Neural cell (in vitro differentiated cells): Measurements from ENCODE around the gene REXO1. TPM values are rescaled to one million over a fixed set of nuclear protein-coding genes. Genes with fewer than 3 reads are reported as not detected.

Experiments
- H2AFZ ChIP-seq: fragments of 200-600, 300-800 bp; sonication (generic), shearing (Covaris generic); 2 replicates; pipeline ENCODE4 v1.6.0; 2014; ENCODE audit warnings: low read depth, mild to moderate bottlenecking, antibody characterized with exemption, low read length, moderate library complexity
- H3F3A ChIP-seq: fragments of 200-600 bp; shearing (Covaris generic); 2 replicates; pipeline ENCODE4 v1.6.1; 2016; ENCODE audit warnings: mild to moderate bottlenecking, moderate library complexity, mixed read lengths, antibody characterized with exemption, low read length; ENCODE audit not compliant: insufficient read depth, poor library complexity, severe bottlenecking
- H3K27ac ChIP-seq: fragments of 200-600, 300-800 bp; sonication (generic), shearing (Covaris generic); 2 replicates; pipeline ENCODE4 v1.5.1; 2014; ENCODE audit warnings: mild to moderate bottlenecking, low read length, moderate library complexity
- H3K27me3 ChIP-seq: fragments of 300-800, 200-600 bp; sonication (generic), shearing (Covaris generic); 2 replicates; pipeline ENCODE4 v1.6.0; 2014; ENCODE audit warnings: mild to moderate bottlenecking, low read depth, low read length, moderate library complexity; ENCODE audit not compliant: insufficient read depth
- H3K36me3 ChIP-seq: fragments of 300-800, 200-600 bp; sonication (generic), shearing (Covaris generic); 2 replicates; pipeline ENCODE4 v1.5.1; 2014; ENCODE audit warnings: mild to moderate bottlenecking, antibody characterized with exemption, low read length, moderate library complexity; ENCODE audit not compliant: insufficient read depth
- H3K4me2 ChIP-seq: fragments of 300-800, 200-600 bp; sonication (generic), shearing (Covaris generic); 2 replicates; pipeline ENCODE4 v1.6.0; 2014; ENCODE audit warnings: mild to moderate bottlenecking, low read length
- H3K4me3 ChIP-seq: fragments of 300-800, 200-600 bp; sonication (generic), shearing (Covaris generic); 2 replicates; pipeline ENCODE4 v1.5.1; 2014; ENCODE audit warnings: mild to moderate bottlenecking, low read length, moderate library complexity
- H3K79me2 ChIP-seq: fragments of 200-600 bp; shearing (Covaris generic); replicated peaks from 2 replicates; pipeline ENCODE4 v1.6.0; 2014; ENCODE audit warnings: mild to moderate bottlenecking, low read length, moderate library complexity; ENCODE audit not compliant: insufficient read depth
- H3K9ac ChIP-seq: fragments of 300-800, 200-600 bp; sonication (generic), shearing (Covaris generic); 2 replicates; pipeline ENCODE4 v1.6.1; 2016; ENCODE audit warnings: mild to moderate bottlenecking, low read length, mixed read lengths
- H3K9me2 ChIP-seq: fragments of 200-600 bp; shearing (Covaris generic); 2 replicates; pipeline ENCODE4 v1.6.1; 2016; ENCODE audit warnings: mild to moderate bottlenecking, low read length, mixed read lengths; ENCODE audit not compliant: insufficient read depth
- H3K9me3 ChIP-seq: fragments of 200-600, 300-800 bp; sonication (generic), shearing (Covaris generic); 2 replicates; pipeline ENCODE4 v1.6.1; 2016; ENCODE audit warnings: mild to moderate bottlenecking, mixed run types, low read length, moderate library complexity, mixed read lengths
- H4K20me1 ChIP-seq: fragments of 200-600 bp; shearing (Covaris generic); 2 replicates; pipeline ENCODE4 v1.6.1; 2016; ENCODE audit warnings: mild to moderate bottlenecking, mixed run types; ENCODE audit not compliant: insufficient read depth
- CTCF ChIP-seq: fragments of 450-650 bp; IDR thresholded peaks from 2 replicates; pipeline ENCODE4 v1.5.1; 2014; ENCODE audit warnings: antibody characterized with exemption, mild to moderate bottlenecking, moderate library complexity; ENCODE audit not compliant: poor library complexity, severe bottlenecking
- EP300 ChIP-seq: fragments of 450-650 bp; conservative IDR thresholded peaks from 2 replicates; pipeline ENCODE4 v1.6.1; 2014; ENCODE audit warnings: antibody characterized with exemption, mild to moderate bottlenecking, moderate library complexity; ENCODE audit not compliant: poor library complexity, severe bottlenecking
- EZH2 ChIP-seq: fragments of 200-600, 300-800 bp; shearing (Covaris generic), sonication (generic); IDR thresholded peaks from 2 replicates; pipeline ENCODE4 v1.6.1; 2014; ENCODE audit warnings: antibody characterized with exemption, low read length, borderline replicate concordance, mild to moderate bottlenecking; ENCODE audit not compliant: insufficient read depth, poor library complexity, severe bottlenecking
- MXI1 ChIP-seq: fragments of 450-650 bp; conservative IDR thresholded peaks from 2 replicates; pipeline ENCODE4 v1.6.1; 2014; ENCODE audit warnings: antibody characterized with exemption, mild to moderate bottlenecking; ENCODE audit not compliant: poor library complexity, severe bottlenecking
- POLR2AphosphoS5 ChIP-seq: IDR thresholded peaks from 2 replicates; pipeline ENCODE4 v1.6.1; 2012
- RAD21 ChIP-seq: fragments of 450-650 bp; conservative IDR thresholded peaks from 2 replicates; pipeline ENCODE4 v1.6.1; 2014; ENCODE audit warnings: antibody characterized with exemption, mild to moderate bottlenecking, moderate library complexity
- REST ChIP-seq: IDR thresholded peaks from 2 replicates; pipeline ENCODE4 v1.6.1; 2012; ENCODE audit warnings: borderline replicate concordance
- SMC3 ChIP-seq: fragments of 450-650 bp; conservative IDR thresholded peaks from 2 replicates; pipeline ENCODE4 v1.6.1; 2014; ENCODE audit warnings: antibody characterized with exemption, mild to moderate bottlenecking, moderate library complexity; ENCODE audit not compliant: poor library complexity
- TAF1 ChIP-seq: IDR thresholded peaks from 2 replicates; pipeline ENCODE4 v1.6.1; 2012; ENCODE audit warnings: low read depth
- polyA plus RNA-seq: library from polyadenylated mRNA; depleted of rRNA; stranded (reverse); fragments of >200 nt; gene quantifications from 2 replicates; pipeline ENCODE4 v1.2.3, GENCODE V29; 2014

Gene REXO1
- polyA plus RNA-seq, 1 donor from 2014 or later, result 9.2 TPM

- no peaks in the 10 kb centered on the region for H3K36me3 ChIP-seq
- TF ChIP-seq REST, result no peak
- H3K27ac ChIP-seq, result no peak overlapping the region
- H2AFZ ChIP-seq, result no peak overlapping the region
- no peak overlapping the region for H3K4me3 ChIP-seq
- no peaks in the 10 kb centered on the region for H3K79me2 ChIP-seq
- no peaks in the 10 kb centered on the region for H3F3A ChIP-seq
- no peak overlapping the region for H3K4me2 ChIP-seq
- no peaks in the 10 kb centered on the region for H4K20me1 ChIP-seq
- no peaks in the 10 kb centered on the region for H3K9me2 ChIP-seq
- H3K9ac ChIP-seq, result no peak overlapping the region
- H3K9me3 ChIP-seq, result no peaks in the 10 kb centered on the region
- H3K27me3 ChIP-seq, result no peaks in the 10 kb centered on the region
Observed at GRCh38 chr19:1814391-1814790, 33.9 kb downstream of the REXO1 start.

- Histone ChIP-seq H2AFZ (no peak overlapping the region), H3K4me3 (peak overlapping the region; percentile 81), H3K9ac (peak overlapping the region; percentile 71), H4K20me1 (no peaks in the 10 kb centered on the region), H3K36me3 (no peaks in the 10 kb centered on the region), H3K9me2 (no peaks in the 10 kb centered on the region), H3K27ac (no peak overlapping the region), H3K9me3 (no peaks in the 10 kb centered on the region), H3K79me2 (no peaks in the 10 kb centered on the region), H3F3A (no peaks in the 10 kb centered on the region), H3K4me2 (peak overlapping the region; percentile 77), H3K27me3 (no peaks in the 10 kb centered on the region)
- TF ChIP-seq EP300, result no peak
- peak; percentile 37 for TF ChIP-seq SMC3
Observed at GRCh38 chr19:1813192-1814182, 34.8 kb downstream of the REXO1 start.

GRCh38 chr19:1812426-1813191 is 35.7 kb downstream of the REXO1 start:
- Histone ChIP-seq H3K36me3 (no peaks in the 10 kb centered on the region), H3K27me3 (no peaks in the 10 kb centered on the region), H3K79me2 (no peaks in the 10 kb centered on the region), H3K4me2 (peak overlapping the region; percentile 77), H4K20me1 (no peaks in the 10 kb centered on the region), H3K4me3 (peak overlapping the region; percentile 81), H3K9ac (peak overlapping the region; percentile 71), H3K9me2 (no peaks in the 10 kb centered on the region), H2AFZ (peak overlapping the region; percentile 38), H3K9me3 (no peaks in the 10 kb centered on the region), H3K27ac (no peak overlapping the region), H3F3A (no peaks in the 10 kb centered on the region)
- TF ChIP-seq POLR2AphosphoS5 (peak; percentile 50), SMC3 (peak; percentile 83), EZH2 (no peak), CTCF (peak; percentile 93), EP300 (peak; percentile 13), TAF1 (peak; percentile 46), MXI1 (peak; percentile 66), RAD21 (peak; percentile 90), REST (no peak)
